ENCODE data around the gene SLC22A16. TPM values are rescaled to one million over a fixed set of nuclear protein-coding genes. Genes with fewer than 3 reads are reported as not detected.

SLC22A16 gene
- total and polyA plus RNA-seq, 2 donors from 2014 or later: 0.79 TPM; not detected in 1

- FAIRE-seq (no peak), DNase-seq (no peak)
- Histone ChIP-seq H3K36me3 (ENCODE audit: control insufficient read depth in 2 of 3, insufficient read depth in 3 of 3, low read length in 3 of 3) (no peaks in the 10 kb centered on the region), H3K4me3 (ENCODE audit: low read length in 3 of 3) (no peak overlapping the region), H3K9ac (ENCODE audit: low read length in 3 of 3) (no peak overlapping the region), H3K27ac (ENCODE audit: low read depth in 2 of 2, low read length in 2 of 2) (no peak overlapping the region), H3K4me1 (ENCODE audit: control insufficient read depth in 2 of 3, insufficient read depth in 2 of 3, low read depth in 1 of 3, low read length in 3 of 3) (no peaks in the 10 kb centered on the region), H3K9me3 (ENCODE audit: control insufficient read depth in 2 of 3, insufficient read depth in 1 of 3, low read length in 3 of 3) (peaks cover 0 to 7% (median 0%) of the 10 kb centered on the region in 3 donors), H3K27me3 (ENCODE audit: control insufficient read depth, insufficient read depth, low read length) (no peaks in the 10 kb centered on the region)
- TF ChIP-seq CTCF (IDR thresholded peaks at IDR 0.05; ENCODE audit: borderline replicate concordance, extremely low read depth, insufficient read depth): no peak
- intact Hi-C loops (cut with DNase I): no loop called here
Measured at GRCh38 chr6:110462884-110463481, 13.4 kb downstream of the SLC22A16 start.

GRCh38 chr6:110461376-110461775 is 15.0 kb downstream of the SLC22A16 start:
- H3K4me3 ChIP-seq (ENCODE audit: low read length in 3 of 3): no peak overlapping the region
- no peak overlapping the region for H3K27ac ChIP-seq (ENCODE audit: low read depth in 2 of 2, low read length in 2 of 2)
- DNase-seq (no peak), FAIRE-seq (no peak)
- H3K9me3 ChIP-seq (ENCODE audit: control insufficient read depth in 2 of 3, insufficient read depth in 1 of 3, low read length in 3 of 3): peaks cover 0 to 7% (median 0%) of the 10 kb centered on the region in 3 donors
- intact Hi-C loops (cut with DNase I): no loop called here
- H3K27me3 ChIP-seq (ENCODE audit: control insufficient read depth, insufficient read depth, low read length): no peaks in the 10 kb centered on the region
- H3K36me3 ChIP-seq (ENCODE audit: control insufficient read depth in 2 of 3, insufficient read depth in 3 of 3, low read length in 3 of 3): no peaks in the 10 kb centered on the region
- no peak for TF ChIP-seq CTCF (IDR thresholded peaks at IDR 0.05; ENCODE audit: borderline replicate concordance, extremely low read depth, insufficient read depth)
- H3K9ac ChIP-seq (ENCODE audit: low read length in 3 of 3): no peak overlapping the region
- H3K4me1 ChIP-seq (ENCODE audit: control insufficient read depth in 2 of 3, insufficient read depth in 2 of 3, low read depth in 1 of 3, low read length in 3 of 3): no peaks in the 10 kb centered on the region

- no peak overlapping the region for H3K27ac ChIP-seq (ENCODE audit: low read depth in 2 of 2, low read length in 2 of 2)
- H3K9me3 ChIP-seq (ENCODE audit: control insufficient read depth in 2 of 3, insufficient read depth in 1 of 3, low read length in 3 of 3): peaks cover 0 to 7% (median 0%) of the 10 kb centered on the region in 3 donors
- no peak overlapping the region for H3K4me3 ChIP-seq (ENCODE audit: low read length in 3 of 3)
- FAIRE-seq (no peak), DNase-seq (no peak)
- intact Hi-C loops (cut with DNase I): no loop called here
- no peaks in the 10 kb centered on the region for H3K4me1 ChIP-seq (ENCODE audit: control insufficient read depth in 2 of 3, insufficient read depth in 2 of 3, low read depth in 1 of 3, low read length in 3 of 3)
- TF ChIP-seq CTCF (IDR thresholded peaks at IDR 0.05; ENCODE audit: borderline replicate concordance, extremely low read depth, insufficient read depth): no peak
- no peaks in the 10 kb centered on the region for H3K36me3 ChIP-seq (ENCODE audit: control insufficient read depth in 2 of 3, insufficient read depth in 3 of 3, low read length in 3 of 3)
- H3K27me3 ChIP-seq (ENCODE audit: control insufficient read depth, insufficient read depth, low read length): no peaks in the 10 kb centered on the region
- no peak overlapping the region for H3K9ac ChIP-seq (ENCODE audit: low read length in 3 of 3)
Measured at GRCh38 chr6:110459137-110459536, 17.3 kb downstream of the SLC22A16 start.

GRCh38 chr6:110458476-110458875 is 17.9 kb downstream of the SLC22A16 start:
- no peak overlapping the region for H3K9ac ChIP-seq (ENCODE audit: low read length in 3 of 3)
- no peak overlapping the region for H3K4me3 ChIP-seq (ENCODE audit: low read length in 3 of 3)
- FAIRE-seq (no peak), DNase-seq (no peak)
- H3K36me3 ChIP-seq (ENCODE audit: control insufficient read depth in 2 of 3, insufficient read depth in 3 of 3, low read length in 3 of 3): no peaks in the 10 kb centered on the region
- intact Hi-C loops (cut with DNase I): no loop called here
- no peak overlapping the region for H3K27ac ChIP-seq (ENCODE audit: low read depth in 2 of 2, low read length in 2 of 2)
- H3K27me3 ChIP-seq (ENCODE audit: control insufficient read depth, insufficient read depth, low read length): no peaks in the 10 kb centered on the region
- no peak for TF ChIP-seq CTCF (IDR thresholded peaks at IDR 0.05; ENCODE audit: borderline replicate concordance, extremely low read depth, insufficient read depth)
- H3K9me3 ChIP-seq (ENCODE audit: control insufficient read depth in 2 of 3, insufficient read depth in 1 of 3, low read length in 3 of 3): peaks cover 0 to 7% (median 0%) of the 10 kb centered on the region in 3 donors
- H3K4me1 ChIP-seq (ENCODE audit: control insufficient read depth in 2 of 3, insufficient read depth in 2 of 3, low read depth in 1 of 3, low read length in 3 of 3): no peaks in the 10 kb centered on the region

Data from kidney (tissue), 14 donors.